Right lobe of liver (tissue), 4 donors: ENCODE data around the gene FRK.

ENCODE experiments used
- CTCF ChIP-seq, 4 donors: fragments of 200-600 bp in 3 of 4; fragments of 450-650 bp in 1 of 4; IDR thresholded peaks; one replicate each; pipeline versions ENCODE4 v1.5.1 to v1.8.0; 2016 to 2022; ENCODE audit warnings: antibody characterized with exemption in 4 of 4, mild to moderate bottlenecking in 2 of 4
- POLR2A ChIP-seq: fragments of 450-650 bp; IDR thresholded peaks from one replicate; pipeline ENCODE4 v1.6.1; 2017; ENCODE audit warnings: antibody characterized with exemption, mild to moderate bottlenecking
- donor health status: DM: no; HTN: no; CAD: no.
- donor health status: DM: no; HTN: no; CAD: no.
- donor health status: DM: no; HTN: yes; CAD: no.

- TF ChIP-seq CTCF (IDR thresholded peaks at IDR 0.05) (no peak), POLR2A (no peak)
Observed at GRCh38 chr6:116010386-116010785, 50.3 kb downstream of the FRK start.
